HG03108 (cell line): Measurements from ENCODE around the gene FSCN2.

Experiments
- ATAC-seq: cut with Tn5 transposase; IDR thresholded peaks from one replicate; pipeline ENCODE4 v1.9.1; 2021; ENCODE audit warnings: moderate library complexity; ENCODE audit not compliant: unreplicated experiment

Gene FSCN2, protein sequence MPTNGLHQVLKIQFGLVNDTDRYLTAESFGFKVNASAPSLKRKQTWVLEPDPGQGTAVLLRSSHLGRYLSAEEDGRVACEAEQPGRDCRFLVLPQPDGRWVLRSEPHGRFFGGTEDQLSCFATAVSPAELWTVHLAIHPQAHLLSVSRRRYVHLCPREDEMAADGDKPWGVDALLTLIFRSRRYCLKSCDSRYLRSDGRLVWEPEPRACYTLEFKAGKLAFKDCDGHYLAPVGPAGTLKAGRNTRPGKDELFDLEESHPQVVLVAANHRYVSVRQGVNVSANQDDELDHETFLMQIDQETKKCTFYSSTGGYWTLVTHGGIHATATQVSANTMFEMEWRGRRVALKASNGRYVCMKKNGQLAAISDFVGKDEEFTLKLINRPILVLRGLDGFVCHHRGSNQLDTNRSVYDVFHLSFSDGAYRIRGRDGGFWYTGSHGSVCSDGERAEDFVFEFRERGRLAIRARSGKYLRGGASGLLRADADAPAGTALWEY

GRCh38 chr17:81527591-81528383, at the start of gene FSCN2:
FSCN2 (plus strand) TSS chr17:81528377; CDS start chr17:81528532, 155 bp downstream.
- ATAC-seq, result no peak

- ATAC-seq, result no peak
Observed at GRCh38 chr17:81479175-81480071, 48.8 kb upstream of the FSCN2 start.

- ATAC-seq, result no peak
Observed at GRCh38 chr17:81480140-81481072, 47.8 kb upstream of the FSCN2 start.

GRCh38 chr17:81481073-81481799, 46.9 kb upstream of the FSCN2 start:
- no peak for ATAC-seq

- ATAC-seq, result no peak
Observed at GRCh38 chr17:81481815-81482505, 46.2 kb upstream of the FSCN2 start.

GRCh38 chr17:81482673-81483072, 45.5 kb upstream of the FSCN2 start:
- ATAC-seq, result no peak

GRCh38 chr17:81483085-81483861, 44.9 kb upstream of the FSCN2 start:
- ATAC-seq, result peak; percentile 39

GRCh38 chr17:81483862-81484194, 44.3 kb upstream of the FSCN2 start:
- no peak for ATAC-seq

- ATAC-seq, result no peak
Observed at GRCh38 chr17:81484195-81484979, 43.8 kb upstream of the FSCN2 start.

DNA sequence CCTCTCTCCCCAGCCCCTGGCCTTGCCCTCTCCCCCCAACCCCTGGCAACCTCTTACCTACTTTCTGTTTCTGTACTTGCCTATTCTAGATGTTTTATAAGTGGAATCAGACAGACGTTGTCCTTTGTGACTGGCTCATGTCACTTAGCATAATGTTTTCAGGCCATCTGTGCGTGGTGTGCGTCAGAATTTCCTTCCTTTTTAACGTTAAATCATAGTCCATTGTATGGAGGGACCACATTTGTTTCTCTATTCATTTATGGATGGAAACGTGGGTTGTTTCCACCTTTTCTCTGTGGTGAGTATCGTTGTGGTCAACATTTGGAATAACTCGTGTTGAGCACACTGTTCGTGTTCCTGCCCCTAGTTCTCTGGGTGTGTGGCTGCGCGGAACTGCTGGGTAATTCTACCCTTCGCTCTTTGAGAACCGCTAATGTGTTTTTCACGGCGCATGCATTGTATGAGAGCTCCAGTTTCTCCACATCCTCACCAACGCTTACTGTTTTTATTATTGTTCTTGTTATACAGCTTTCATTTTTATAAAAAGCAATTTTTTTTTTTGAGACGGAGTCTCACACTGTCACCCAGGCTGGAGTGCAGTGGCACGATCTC, 41.9 kb upstream of the FSCN2 start:
- ATAC-seq, result no peak

- no peak for ATAC-seq
Observed at GRCh38 chr17:81487089-81487486, 41.1 kb upstream of the FSCN2 start.

GRCh38 chr17:81487487-81488275, 40.5 kb upstream of the FSCN2 start:
- no peak for ATAC-seq

- ATAC-seq, result no peak
Observed at GRCh38 chr17:81488276-81488860, 39.8 kb upstream of the FSCN2 start.

DNA sequence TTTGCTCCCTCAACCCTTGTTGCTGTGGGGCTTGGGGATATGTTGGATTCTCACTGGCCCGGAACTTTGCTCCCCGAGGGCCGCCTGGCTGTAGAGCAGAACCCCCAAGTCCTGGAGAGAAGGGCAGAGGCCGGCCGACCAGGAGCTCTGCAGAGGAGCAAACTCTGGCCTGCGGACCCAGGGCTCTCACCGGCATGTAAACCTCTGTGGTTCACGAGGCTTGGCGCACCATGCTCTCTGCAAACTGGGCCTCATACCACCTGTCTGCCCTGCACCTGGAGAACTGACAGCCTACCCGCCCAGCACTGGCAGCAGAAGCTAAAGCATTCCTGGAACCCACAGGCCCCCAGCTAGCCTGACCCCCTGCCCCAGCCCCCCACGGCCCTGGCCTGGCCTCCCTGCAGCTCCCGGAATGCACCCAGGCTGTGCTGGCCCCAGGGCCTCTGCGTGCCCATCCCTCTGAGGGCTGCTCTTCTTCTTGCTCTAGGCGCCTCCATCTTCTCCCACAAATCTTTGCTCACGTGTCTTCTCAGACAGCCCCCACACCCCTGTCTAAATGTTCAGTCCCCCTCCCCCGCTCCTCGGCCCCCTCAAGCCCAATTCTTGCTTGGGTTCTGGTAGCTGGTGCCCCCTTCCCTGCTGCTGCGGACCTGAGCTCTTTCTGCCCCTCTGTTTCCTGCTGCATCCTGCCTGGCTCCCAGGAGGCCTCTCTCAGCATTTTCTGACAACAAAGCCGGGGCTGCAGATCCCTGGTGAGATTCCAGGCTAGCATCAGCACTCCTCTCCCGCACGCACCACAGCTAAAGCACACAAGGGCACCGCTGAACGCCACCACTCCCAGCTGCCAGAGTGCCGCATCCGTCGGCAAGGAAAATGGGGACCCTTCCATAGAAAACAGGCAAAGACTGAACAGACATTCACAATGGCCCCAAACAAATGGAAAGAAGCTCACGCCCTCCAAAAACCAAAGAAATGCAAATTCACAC, 38.9 kb upstream of the FSCN2 start:
- ATAC-seq, result no peak
